Measurements from ENCODE around the gene A1BG. TPM values are rescaled to one million over a fixed set of nuclear protein-coding genes. Genes with fewer than 3 reads are reported as not detected.
A peak's percentile ranks its signal among the peaks of the same experiment; 100 is the strongest.

Gene A1BG
- total and polyA plus RNA-seq, 2 of the 13 experiments (the other 11 are each of a cell fraction or from before 2014, with no cell fraction given): 14.7 to 41.4 TPM

GRCh38 chr19:58362272-58362994 lies 9.1 kb upstream of the A1BG start, which contains the start of gene ZNF497 (continued):
- TF ChIP-seq, protein P1, sequence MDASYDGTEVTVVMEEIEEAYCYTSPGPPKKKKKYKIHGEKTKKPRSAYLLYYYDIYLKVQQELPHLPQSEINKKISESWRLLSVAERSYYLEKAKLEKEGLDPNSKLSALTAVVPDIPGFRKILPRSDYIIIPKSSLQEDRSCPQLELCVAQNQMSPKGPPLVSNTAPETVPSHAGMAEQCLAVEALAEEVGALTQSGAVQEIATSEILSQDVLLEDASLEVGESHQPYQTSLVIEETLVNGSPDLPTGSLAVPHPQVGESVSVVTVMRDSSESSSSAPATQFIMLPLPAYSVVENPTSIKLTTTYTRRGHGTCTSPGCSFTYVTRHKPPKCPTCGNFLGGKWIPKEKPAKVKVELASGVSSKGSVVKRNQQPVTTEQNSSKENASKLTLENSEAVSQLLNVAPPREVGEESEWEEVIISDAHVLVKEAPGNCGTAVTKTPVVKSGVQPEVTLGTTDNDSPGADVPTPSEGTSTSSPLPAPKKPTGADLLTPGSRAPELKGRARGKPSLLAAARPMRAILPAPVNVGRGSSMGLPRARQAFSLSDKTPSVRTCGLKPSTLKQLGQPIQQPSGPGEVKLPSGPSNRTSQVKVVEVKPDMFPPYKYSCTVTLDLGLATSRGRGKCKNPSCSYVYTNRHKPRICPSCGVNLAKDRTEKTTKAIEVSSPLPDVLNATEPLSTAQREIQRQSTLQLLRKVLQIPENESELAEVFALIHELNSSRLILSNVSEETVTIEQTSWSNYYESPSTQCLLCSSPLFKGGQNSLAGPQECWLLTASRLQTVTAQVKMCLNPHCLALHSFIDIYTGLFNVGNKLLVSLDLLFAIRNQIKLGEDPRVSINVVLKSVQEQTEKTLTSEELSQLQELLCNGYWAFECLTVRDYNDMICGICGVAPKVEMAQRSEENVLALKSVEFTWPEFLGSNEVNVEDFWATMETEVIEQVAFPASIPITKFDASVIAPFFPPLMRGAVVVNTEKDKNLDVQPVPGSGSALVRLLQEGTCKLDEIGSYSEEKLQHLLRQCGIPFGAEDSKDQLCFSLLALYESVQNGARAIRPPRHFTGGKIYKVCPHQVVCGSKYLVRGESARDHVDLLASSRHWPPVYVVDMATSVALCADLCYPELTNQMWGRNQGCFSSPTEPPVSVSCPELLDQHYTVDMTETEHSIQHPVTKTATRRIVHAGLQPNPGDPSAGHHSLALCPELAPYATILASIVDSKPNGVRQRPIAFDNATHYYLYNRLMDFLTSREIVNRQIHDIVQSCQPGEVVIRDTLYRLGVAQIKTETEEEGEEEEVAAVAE (CRISPR knock-in tag; IDR thresholded peaks at IDR 0.05; ENCODE audit: borderline replicate concordance): 0 out of 2 replicates have a peak, but pooled peaks have one; percentile 21
- TF ChIP-seq, protein P2, sequence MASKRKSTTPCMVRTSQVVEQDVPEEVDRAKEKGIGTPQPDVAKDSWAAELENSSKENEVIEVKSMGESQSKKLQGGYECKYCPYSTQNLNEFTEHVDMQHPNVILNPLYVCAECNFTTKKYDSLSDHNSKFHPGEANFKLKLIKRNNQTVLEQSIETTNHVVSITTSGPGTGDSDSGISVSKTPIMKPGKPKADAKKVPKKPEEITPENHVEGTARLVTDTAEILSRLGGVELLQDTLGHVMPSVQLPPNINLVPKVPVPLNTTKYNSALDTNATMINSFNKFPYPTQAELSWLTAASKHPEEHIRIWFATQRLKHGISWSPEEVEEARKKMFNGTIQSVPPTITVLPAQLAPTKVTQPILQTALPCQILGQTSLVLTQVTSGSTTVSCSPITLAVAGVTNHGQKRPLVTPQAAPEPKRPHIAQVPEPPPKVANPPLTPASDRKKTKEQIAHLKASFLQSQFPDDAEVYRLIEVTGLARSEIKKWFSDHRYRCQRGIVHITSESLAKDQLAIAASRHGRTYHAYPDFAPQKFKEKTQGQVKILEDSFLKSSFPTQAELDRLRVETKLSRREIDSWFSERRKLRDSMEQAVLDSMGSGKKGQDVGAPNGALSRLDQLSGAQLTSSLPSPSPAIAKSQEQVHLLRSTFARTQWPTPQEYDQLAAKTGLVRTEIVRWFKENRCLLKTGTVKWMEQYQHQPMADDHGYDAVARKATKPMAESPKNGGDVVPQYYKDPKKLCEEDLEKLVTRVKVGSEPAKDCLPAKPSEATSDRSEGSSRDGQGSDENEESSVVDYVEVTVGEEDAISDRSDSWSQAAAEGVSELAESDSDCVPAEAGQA (IDR thresholded peaks at IDR 0.05; ENCODE audit: low read depth): peak; percentile 15; the same call in 1 of the 2 replicates
- TF ChIP-seq, protein P2 (CRISPR knock-in tag; IDR thresholded peaks at IDR 0.05; ENCODE audit: borderline replicate concordance): peak; percentile 79; the same call in 1 of the 2 replicates
- TF ChIP-seq ISL2 (CRISPR knock-in tag; IDR thresholded peaks at IDR 0.05) (peak; percentile 86), KDM5A (IDR thresholded peaks at IDR 0.05; ENCODE audit: borderline replicate concordance, low read length) (peak; percentile 86), PHF20 (CRISPR knock-in tag; IDR thresholded peaks at IDR 0.05) (peak; percentile 91), TCF12 (IDR thresholded peaks at IDR 0.05) (no peak), TCF12 (CRISPR knock-in tag; IDR thresholded peaks at IDR 0.05) (peak; percentile 21; the same call in 1 of the 2 replicates), ZFX (CRISPR knock-in tag; IDR thresholded peaks at IDR 0.05; ENCODE audit: low read depth) (peak; percentile 99), TFDP2 (CRISPR knock-in tag; IDR thresholded peaks at IDR 0.05) (peak; percentile 81), ZNF629 (CRISPR knock-in tag; conservative IDR thresholded peaks at IDR 0.05) (no peak; the same call in 1 of the 2 replicates), ZNF652 (CRISPR knock-in tag; IDR thresholded peaks at IDR 0.05; ENCODE audit: borderline replicate concordance, low read depth) (no peak), E2F2 (CRISPR knock-in tag; IDR thresholded peaks at IDR 0.05; ENCODE audit: borderline replicate concordance) (no peak; the same call in none of the 2 replicates), PRPF4 (IDR thresholded peaks at IDR 0.05; ENCODE audit: low read depth, low read length, poor library complexity, severe bottlenecking) (no peak)
